Ishikawa (cell line): ENCODE results near the gene RFFL.

Experiments used
- CEBPB ChIP-seq: IDR thresholded peaks from 2 replicates; pipeline ENCODE4 v1.6.1; 2012
- CREB1 ChIP-seq: IDR thresholded peaks from 2 replicates; pipeline ENCODE4 v1.6.1; 2012; ENCODE audit warnings: low read depth
- EGR1 ChIP-seq: IDR thresholded peaks from 2 replicates; pipeline ENCODE4 v1.6.1; 2012
- EP300 ChIP-seq: IDR thresholded peaks from 2 replicates; pipeline ENCODE4 v1.6.1; 2012; ENCODE audit warnings: borderline replicate concordance
- FOXM1 ChIP-seq: IDR thresholded peaks from 2 replicates; pipeline ENCODE4 v1.6.1; 2012; ENCODE audit warnings: low read depth, borderline replicate concordance
- NFIC ChIP-seq: IDR thresholded peaks from 2 replicates; pipeline ENCODE4 v1.6.1; 2012
- RAD21 ChIP-seq: IDR thresholded peaks from 2 replicates; pipeline ENCODE4 v1.6.1; 2012; ENCODE audit warnings: low read depth
- TAF1 ChIP-seq: IDR thresholded peaks from 2 replicates; pipeline ENCODE4 v1.6.1; 2012; ENCODE audit warnings: low read depth, mild to moderate bottlenecking
- TCF12 ChIP-seq: IDR thresholded peaks from 2 replicates; pipeline ENCODE4 v1.6.1; 2012; ENCODE audit warnings: low read depth
- TEAD4 ChIP-seq: IDR thresholded peaks from 2 replicates; pipeline ENCODE4 v1.6.1; 2012
- USF1 ChIP-seq: IDR thresholded peaks from 2 replicates; pipeline ENCODE4 v1.6.1; 2012
- YY1 ChIP-seq: IDR thresholded peaks from 2 replicates; pipeline ENCODE4 v1.6.1; 2012; ENCODE audit warnings: low read depth
- ZBTB7A ChIP-seq: IDR thresholded peaks from 2 replicates; pipeline ENCODE4 v1.6.1; 2012; ENCODE audit warnings: low read depth
- TF ChIP-seq, protein P1 (sequence below): IDR thresholded peaks from 2 replicates; pipeline ENCODE4 v1.6.1; 2012
- TF ChIP-seq, protein P2 (sequence below): IDR thresholded peaks from 2 replicates; pipeline ENCODE4 v1.6.1; 2012; ENCODE audit warnings: low read depth, mild to moderate bottlenecking

Gene RFFL

DNA sequence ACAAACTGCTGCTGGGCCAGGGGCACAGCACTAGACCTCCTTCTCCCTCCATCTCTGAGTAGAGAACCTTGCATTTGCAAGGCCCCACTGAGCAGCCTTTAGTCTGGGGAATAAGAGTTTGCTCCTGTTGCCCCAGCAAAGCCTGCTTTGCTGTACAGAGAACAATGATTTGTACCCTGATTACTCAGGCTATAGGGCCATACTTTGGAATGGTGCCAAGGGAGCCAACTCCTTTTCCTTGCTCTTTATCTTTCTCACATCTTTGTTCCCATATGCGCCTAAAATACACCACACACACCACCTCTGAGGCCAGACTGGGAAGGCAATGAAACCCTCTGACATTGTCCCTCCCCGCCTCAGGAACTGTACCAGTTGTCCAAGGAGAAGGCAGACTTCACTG is 62.0 kb downstream of the RFFL start:
- TF ChIP-seq EGR1: no peak
- 0 out of 2 replicates have a peak, but pooled peaks have one; percentile 23 for TF ChIP-seq NFIC

GRCh38 chr17:34999456-34999855 is 64.1 kb downstream of the RFFL start:
- no peak for TF ChIP-seq YY1
- no peak for TF ChIP-seq TEAD4
- TF ChIP-seq ZBTB7A: no peak
- TF ChIP-seq RAD21: no peak
- no peak for TF ChIP-seq TCF12
- TF ChIP-seq, protein P1, sequence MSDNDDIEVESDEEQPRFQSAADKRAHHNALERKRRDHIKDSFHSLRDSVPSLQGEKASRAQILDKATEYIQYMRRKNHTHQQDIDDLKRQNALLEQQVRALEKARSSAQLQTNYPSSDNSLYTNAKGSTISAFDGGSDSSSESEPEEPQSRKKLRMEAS: no peak
- no peak for TF ChIP-seq FOXM1

- no peak for TF ChIP-seq CREB1
- TF ChIP-seq FOXM1: no peak
- no peak for TF ChIP-seq ZBTB7A
- no peak for TF ChIP-seq NFIC
- no peak for TF ChIP-seq EGR1
- peak; percentile 92 for TF ChIP-seq RAD21
- TF ChIP-seq TEAD4: no peak
- TF ChIP-seq CEBPB: no peak
- no peak for TF ChIP-seq USF1
These were observed 65.3 kb downstream of the RFFL start for GRCh38 chr17:34998205-34998604.

- TF ChIP-seq NFIC (peak; percentile 89), TAF1 (no peak), EGR1 (no peak), EP300 (peak; percentile 64; the same call in 1 of the 2 replicates), TEAD4 (peak; percentile 41), USF1 (no peak), TCF12 (peak; percentile 46; the same call in 1 of the 2 replicates)
These were observed 66.1 kb downstream of the RFFL start for GRCh38 chr17:34997355-34997862.

- TF ChIP-seq TCF12: no peak
- TF ChIP-seq RAD21: no peak
These were observed 66.9 kb downstream of the RFFL start for GRCh38 chr17:34996422-34997285.

GRCh38 chr17:34993031-34993430 is 70.5 kb downstream of the RFFL start:
- TF ChIP-seq NFIC: no peak
- no peak for TF ChIP-seq EGR1
- TF ChIP-seq TCF12: no peak
- TF ChIP-seq EP300: no peak
- no peak for TF ChIP-seq RAD21
- no peak for TF ChIP-seq CREB1

GRCh38 chr17:34991606-34992005 is 71.9 kb downstream of the RFFL start:
- TF ChIP-seq RAD21: no peak
- no peak for TF ChIP-seq USF1
- TF ChIP-seq TAF1: no peak
- TF ChIP-seq, protein P1: no peak

DNA sequence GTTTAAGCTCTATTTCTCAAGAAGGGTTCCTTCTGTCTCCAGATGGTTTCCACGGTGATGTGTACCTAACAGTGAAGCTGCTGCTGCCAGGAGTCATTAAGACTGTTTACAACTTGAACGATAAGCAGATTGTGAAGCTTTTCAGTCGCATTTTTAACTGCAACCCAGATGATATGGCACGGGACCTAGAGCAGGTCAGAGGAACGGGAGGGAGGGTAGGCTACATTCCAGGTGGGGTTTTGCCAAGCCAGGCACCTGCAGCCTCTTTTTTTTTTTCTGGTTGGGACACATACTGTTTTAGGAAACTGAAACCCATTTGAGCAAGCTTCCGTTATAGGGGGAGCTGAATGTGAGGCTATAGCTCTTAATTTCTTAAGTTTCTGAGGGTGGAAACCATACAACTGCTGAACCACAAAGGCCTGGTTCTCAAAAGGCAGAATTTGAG is 72.6 kb downstream of the RFFL start:
- TF ChIP-seq CEBPB (no peak), RAD21 (no peak), EGR1 (no peak), TEAD4 (no peak), NFIC (no peak), TCF12 (no peak), CREB1 (no peak), FOXM1 (no peak), YY1 (no peak)
- TF ChIP-seq, protein P1: no peak
- TF ChIP-seq, protein P2, sequence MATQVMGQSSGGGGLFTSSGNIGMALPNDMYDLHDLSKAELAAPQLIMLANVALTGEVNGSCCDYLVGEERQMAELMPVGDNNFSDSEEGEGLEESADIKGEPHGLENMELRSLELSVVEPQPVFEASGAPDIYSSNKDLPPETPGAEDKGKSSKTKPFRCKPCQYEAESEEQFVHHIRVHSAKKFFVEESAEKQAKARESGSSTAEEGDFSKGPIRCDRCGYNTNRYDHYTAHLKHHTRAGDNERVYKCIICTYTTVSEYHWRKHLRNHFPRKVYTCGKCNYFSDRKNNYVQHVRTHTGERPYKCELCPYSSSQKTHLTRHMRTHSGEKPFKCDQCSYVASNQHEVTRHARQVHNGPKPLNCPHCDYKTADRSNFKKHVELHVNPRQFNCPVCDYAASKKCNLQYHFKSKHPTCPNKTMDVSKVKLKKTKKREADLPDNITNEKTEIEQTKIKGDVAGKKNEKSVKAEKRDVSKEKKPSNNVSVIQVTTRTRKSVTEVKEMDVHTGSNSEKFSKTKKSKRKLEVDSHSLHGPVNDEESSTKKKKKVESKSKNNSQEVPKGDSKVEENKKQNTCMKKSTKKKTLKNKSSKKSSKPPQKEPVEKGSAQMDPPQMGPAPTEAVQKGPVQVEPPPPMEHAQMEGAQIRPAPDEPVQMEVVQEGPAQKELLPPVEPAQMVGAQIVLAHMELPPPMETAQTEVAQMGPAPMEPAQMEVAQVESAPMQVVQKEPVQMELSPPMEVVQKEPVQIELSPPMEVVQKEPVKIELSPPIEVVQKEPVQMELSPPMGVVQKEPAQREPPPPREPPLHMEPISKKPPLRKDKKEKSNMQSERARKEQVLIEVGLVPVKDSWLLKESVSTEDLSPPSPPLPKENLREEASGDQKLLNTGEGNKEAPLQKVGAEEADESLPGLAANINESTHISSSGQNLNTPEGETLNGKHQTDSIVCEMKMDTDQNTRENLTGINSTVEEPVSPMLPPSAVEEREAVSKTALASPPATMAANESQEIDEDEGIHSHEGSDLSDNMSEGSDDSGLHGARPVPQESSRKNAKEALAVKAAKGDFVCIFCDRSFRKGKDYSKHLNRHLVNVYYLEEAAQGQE: no peak
